Ovary (tissue), 9 donors: ENCODE measurements around the gene SOX15. TPM values are rescaled to one million over a fixed set of nuclear protein-coding genes. Genes with fewer than 3 reads are reported as not detected.
"Not testable (repeated sequence)": the region's sequence is repeated elsewhere in the genome, so short reads cannot be mapped to it uniquely, and the experiment has no call there.

ENCODE experiments used
- DNase-seq, 5 donors: peaks; one replicate each; pipeline ENCODE4 v3.0.0-alpha.2; 2019 to 2020
- H3K27ac ChIP-seq, 2 donors: fragments of 200-600 bp; one replicate each; pipeline versions ENCODE4 v1.5.1 to v1.8.0; 2019 to 2022
- H3K27me3 ChIP-seq: fragments of 200-600 bp; one replicate; pipeline ENCODE4 v1.8.0; 2022
- H3K36me3 ChIP-seq: fragments of 200-600 bp; sonication (generic); one replicate; pipeline ENCODE4 v1.5.1; 2019
- H3K4me1 ChIP-seq: one replicate; pipeline ENCODE4 v1.8.1; 2013; ENCODE audit warnings: mild to moderate bottlenecking, moderate library complexity; ENCODE audit not compliant: insufficient read depth
- H3K4me3 ChIP-seq: fragments of 200-600 bp; sonication (generic); one replicate; pipeline ENCODE4 v1.5.1; 2017
- H3K9me3 ChIP-seq, 2 donors: fragments of 200-600 bp in 1 of 2; sonication (generic) in 1 of 2; one replicate each; pipeline versions ENCODE4 v1.5.1 to v1.8.1; 2013 to 2019; ENCODE audit warnings: mild to moderate bottlenecking in 1 of 2, moderate library complexity in 1 of 2
- EP300 ChIP-seq: sonication (generic); formaldehyde crosslinking; IDR thresholded peaks from one replicate; pipeline ENCODE4 v1.6.1; 2017; ENCODE audit warnings: antibody characterized with exemption
- POLR2A ChIP-seq: fragments of 450-650 bp; IDR thresholded peaks from one replicate; pipeline ENCODE4 v1.6.1; 2017; ENCODE audit warnings: antibody characterized with exemption, mild to moderate bottlenecking, moderate library complexity
- WGBS, 3 donors: extraction: QIAGEN DNeasy Blood & Tissue Kit in 1 of 3; methylation state at CpG; one replicate each; pipeline versions ENCODE4 v1.1.5 to v1.1.7; 2013 to 2017; 5-methylcytosine and 5-hydroxymethylcytosine counted together
- intact Hi-C, 4 donors: fragments of 100-400 bp; cut with DNase I; formaldehyde crosslinking; loops; one replicate each; pipeline versions ENCODE4 v1.11.0 to v1.15.1; 2022 to 2023
- polyA plus RNA-seq, 2 donors: library from polyadenylated mRNA; stranded (reverse); fragments of 200-250 nt in 1 of 2; fragments of 350-450 nt in 1 of 2; fragmentation: Illumina TruSeq in 1 of 2; extraction: RNeasy Lipid Tissue Mini Kit (QIAGEN cat#74804) in 1 of 2; gene quantifications; one replicate each; pipeline ENCODE4 v1.2.3, GENCODE V29; 2013 to 2014
- total RNA-seq, 7 donors: library from RNA; depleted of rRNA in 2 of 7; stranded (reverse); fragments of >200 nt in 2 of 7; fragmentation: NEBNext Ultra II Directional in 3 of 7; extraction: Animal tissue kit (Norgen Biotek cat#: 25700) in 3 of 7; gene quantifications; one replicate each; pipeline versions ENCODE4 v1.1.0 to v1.2.4, GENCODE V29; 2016 to 2023
- TF ChIP-seq, protein P1 (sequence below), 3 donors: fragments of 450-650 bp in 2 of 3; fragments of 200-600 bp in 1 of 3; IDR thresholded peaks; one replicate each; pipeline versions ENCODE4 v1.5.1 to v1.8.0; 2016 to 2022; ENCODE audit warnings: antibody characterized with exemption in 3 of 3, mild to moderate bottlenecking in 1 of 3
- donor health status: DM: no; HTN: no; CAD: no; lungs with moderate emphysema.
- donor health status: DM: no; HTN: no; CAD: no.
- donor health status: Bipolar disorder and iron deficiency.
- donor health status: DM: yes; HTN: yes; CAD: no.
- donor health status: DM: no; HTN: no; CAD: no.
- donor health status: DM: yes; HTN: yes; CAD: no.

SOX15 gene
- total and polyA plus RNA-seq, 9 donors = 2.7 to 17.3 (median 9.6) TPM

DNA sequence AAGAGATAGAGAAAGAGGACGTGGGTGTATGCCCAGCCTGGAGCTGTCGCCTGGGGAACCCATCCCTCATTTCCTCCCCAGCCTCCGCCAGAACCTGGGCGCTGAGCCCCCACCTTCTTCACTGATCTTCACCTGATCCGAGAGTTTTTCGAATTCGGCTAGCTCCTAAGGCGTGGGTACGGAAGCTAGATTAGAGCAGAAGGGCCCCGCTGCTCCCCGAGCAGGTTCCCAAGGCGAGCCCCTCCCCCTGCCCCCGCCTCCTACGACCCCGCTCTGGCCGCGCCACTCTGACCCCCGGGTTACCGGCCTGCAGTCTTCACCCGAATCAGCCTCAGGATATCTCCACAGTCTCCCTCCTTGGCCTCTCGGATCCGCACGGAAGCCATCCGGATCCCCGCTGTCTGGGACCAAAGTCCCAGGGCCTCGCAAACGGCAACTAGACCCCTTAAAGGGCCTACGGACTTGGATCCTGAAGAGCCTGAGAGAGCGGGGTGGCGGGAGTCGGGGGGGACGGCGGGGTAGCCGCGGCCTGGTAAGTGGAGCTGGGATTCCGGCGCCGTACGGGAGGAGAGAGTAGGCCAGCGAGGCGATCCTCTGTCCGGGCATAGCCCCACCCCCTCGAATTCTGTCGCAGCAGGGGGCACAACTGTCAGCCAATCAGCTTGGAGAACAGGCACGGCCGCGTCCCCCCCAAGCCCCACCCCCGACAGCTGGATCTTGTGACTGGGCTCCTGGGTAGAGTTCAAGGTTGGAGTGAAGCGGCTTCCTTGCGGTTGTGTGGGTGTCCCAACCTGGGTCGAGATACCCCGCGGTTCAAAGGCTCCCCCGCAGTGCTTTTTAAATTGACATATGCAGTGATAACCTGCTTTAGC, 37.6 kb upstream of the SOX15 start, which contains the start of gene SAT2:
TSS of gene SAT2 (minus strand) at position 572 of the 872 bp plus-strand sequence. CDS start at position 386, 186 bp downstream.
- WGBS, 3 donors = 0 to 1% (median 1%) methylated on average over 44 to 54 of the region's 54 CpGs
- Histone ChIP-seq H3K27me3 (no peaks in the 10 kb centered on the region), H3K9me3 (no peaks in the 10 kb centered on the region), H3K4me1 (peaks cover 8% of the 10 kb centered on the region), H3K4me3 (peak within 1 kb of the TSS; percentile 92), H3K36me3 (no peaks in the 10 kb centered on the region), H3K27ac (peak within 1 kb of the TSS; percentile 89 to 97)
- intact Hi-C loops = loop anchor here in 1 of 4 donors (2.0 to 10.0 kb wide), 2 partner anchors 59 to 207 kb away; partner anchors contain the start of genes KDM6B and TP53
- peak; percentile 95 to 98 (median 97) for DNase-seq
- TF ChIP-seq, protein P1, sequence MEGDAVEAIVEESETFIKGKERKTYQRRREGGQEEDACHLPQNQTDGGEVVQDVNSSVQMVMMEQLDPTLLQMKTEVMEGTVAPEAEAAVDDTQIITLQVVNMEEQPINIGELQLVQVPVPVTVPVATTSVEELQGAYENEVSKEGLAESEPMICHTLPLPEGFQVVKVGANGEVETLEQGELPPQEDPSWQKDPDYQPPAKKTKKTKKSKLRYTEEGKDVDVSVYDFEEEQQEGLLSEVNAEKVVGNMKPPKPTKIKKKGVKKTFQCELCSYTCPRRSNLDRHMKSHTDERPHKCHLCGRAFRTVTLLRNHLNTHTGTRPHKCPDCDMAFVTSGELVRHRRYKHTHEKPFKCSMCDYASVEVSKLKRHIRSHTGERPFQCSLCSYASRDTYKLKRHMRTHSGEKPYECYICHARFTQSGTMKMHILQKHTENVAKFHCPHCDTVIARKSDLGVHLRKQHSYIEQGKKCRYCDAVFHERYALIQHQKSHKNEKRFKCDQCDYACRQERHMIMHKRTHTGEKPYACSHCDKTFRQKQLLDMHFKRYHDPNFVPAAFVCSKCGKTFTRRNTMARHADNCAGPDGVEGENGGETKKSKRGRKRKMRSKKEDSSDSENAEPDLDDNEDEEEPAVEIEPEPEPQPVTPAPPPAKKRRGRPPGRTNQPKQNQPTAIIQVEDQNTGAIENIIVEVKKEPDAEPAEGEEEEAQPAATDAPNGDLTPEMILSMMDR (IDR thresholded peaks at IDR 0.05) = peak in 1 of 3 donors; percentile 19
- TF ChIP-seq EP300 (no peak), POLR2A (peak; percentile 83)

DNA sequence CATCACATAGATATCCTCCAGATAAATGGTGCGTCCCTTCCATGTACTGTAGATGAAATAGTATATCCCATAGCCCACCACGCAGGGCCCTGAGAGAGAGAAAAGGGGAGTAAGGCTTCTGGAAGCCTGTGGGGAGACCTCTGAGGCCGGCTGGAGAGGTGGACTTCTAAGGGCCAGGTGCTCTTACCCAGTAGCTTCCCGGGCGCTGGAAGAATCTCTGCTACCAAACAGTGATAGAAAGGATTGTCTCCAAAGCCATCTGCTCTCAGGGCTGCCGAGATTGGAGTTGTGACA, 37.0 kb upstream of the SOX15 start:
- no peak for TF ChIP-seq POLR2A
- TF ChIP-seq, protein P1 (IDR thresholded peaks at IDR 0.05) = no peak
- TF ChIP-seq EP300 = no peak

DNA sequence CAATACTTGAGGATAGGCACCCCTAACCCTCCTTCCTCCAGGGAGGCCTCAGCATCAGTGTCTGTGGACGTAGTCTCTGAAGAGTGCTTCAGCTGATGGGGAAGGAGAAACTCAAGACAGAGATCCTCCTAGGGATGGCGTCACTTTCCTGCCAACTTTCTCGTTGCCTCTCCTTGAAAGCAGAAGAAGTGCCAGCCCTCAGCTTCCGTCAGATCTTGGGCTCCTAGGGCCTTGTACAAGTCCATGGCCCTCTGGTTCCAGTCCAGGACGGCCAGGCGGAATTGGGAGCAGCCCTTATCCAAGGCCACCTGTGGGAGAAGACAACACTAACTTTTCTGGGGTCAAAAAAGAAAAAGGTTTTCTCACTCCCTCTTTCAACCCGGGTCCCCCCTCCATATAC, 36.4 kb upstream of the SOX15 start:
- H3K4me1 ChIP-seq = peaks cover 7% of the 10 kb centered on the region
- peak overlapping the region in 1 of 2 donors; percentile 97 for H3K27ac ChIP-seq
- TF ChIP-seq, protein P1 (IDR thresholded peaks at IDR 0.05) = no peak
- TF ChIP-seq POLR2A (no peak), EP300 (no peak)
- no peak overlapping the region for H3K4me3 ChIP-seq
- intact Hi-C loops = loop anchor here in 1 of 4 donors (2.0 to 10.0 kb wide), 2 partner anchors 60 to 208 kb away; partner anchors contain the start of genes KDM6B and TP53
- H3K36me3 ChIP-seq = no peaks in the 10 kb centered on the region
- peak in 1 of 5 donors; percentile 39 for DNase-seq
- WGBS, 3 donors = 43 to 64% (median 49%) methylated on average over 7 of the region's 7 CpGs
- no peaks in the 10 kb centered on the region for H3K27me3 ChIP-seq
- no peaks in the 10 kb centered on the region for H3K9me3 ChIP-seq

More for the DNA sequence above, 37.0 kb upstream of the SOX15 start:
- WGBS, 3 donors = 5 to 9% (median 7%) methylated on average over 6 of the region's 6 CpGs
- H3K27me3 ChIP-seq = no peaks in the 10 kb centered on the region
- H3K36me3 ChIP-seq = no peaks in the 10 kb centered on the region
- H3K4me3 ChIP-seq = peak overlapping the region; percentile 92
- DNase-seq = no peak
- H3K9me3 ChIP-seq = no peaks in the 10 kb centered on the region
- intact Hi-C loops = loop anchor here in 1 of 4 donors (2.0 to 10.0 kb wide), 2 partner anchors 60 to 208 kb away; partner anchors contain the start of genes KDM6B and TP53
- peaks cover 8% of the 10 kb centered on the region for H3K4me1 ChIP-seq
- H3K27ac ChIP-seq = peak overlapping the region; percentile 89 to 97

DNA sequence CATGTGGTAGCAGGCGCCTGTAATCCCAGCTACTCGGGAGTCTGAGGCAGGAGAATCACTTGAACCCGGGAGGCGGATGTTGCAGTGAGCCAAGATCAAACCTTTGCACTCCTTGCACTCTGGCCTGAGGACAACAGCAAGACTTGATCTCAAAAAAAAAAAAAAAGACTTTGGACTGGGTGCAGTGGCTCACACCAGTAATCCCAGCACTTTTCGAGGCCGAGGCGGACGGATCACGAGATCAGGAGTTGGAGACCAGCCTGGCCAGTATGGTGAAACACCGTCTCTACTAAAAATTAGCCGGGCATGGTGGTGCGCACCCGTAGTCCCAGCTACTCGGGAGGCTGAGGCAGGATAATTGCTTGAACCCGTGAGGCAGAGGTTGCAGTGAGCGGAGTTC, 35.9 kb upstream of the SOX15 start:
- intact Hi-C loops = loop anchor here in 1 of 4 donors (2.0 to 10.0 kb wide), 2 partner anchors 61 to 209 kb away; partner anchors contain the start of genes KDM6B and TP53
- WGBS, 3 donors = 94 to 98% (median 97%) methylated on average over 16 of the region's 16 CpGs
- H3K4me1 ChIP-seq, H3K27me3 ChIP-seq, H3K36me3 ChIP-seq, DNase-seq, H3K4me3 ChIP-seq, H3K9me3 ChIP-seq: not testable (repeated sequence)
- H3K27ac ChIP-seq = peak overlapping the region in 1 of 2 donors; percentile 97
